Measurements from ENCODE around the gene SRGAP3. TPM values are rescaled to one million over a fixed set of nuclear protein-coding genes. Genes with fewer than 3 reads are reported as not detected.

Gene SRGAP3
- total RNA-seq, 8 experiments from 2014 or later: 24.3 to 77.7 (median 51.0) TPM

DNA sequence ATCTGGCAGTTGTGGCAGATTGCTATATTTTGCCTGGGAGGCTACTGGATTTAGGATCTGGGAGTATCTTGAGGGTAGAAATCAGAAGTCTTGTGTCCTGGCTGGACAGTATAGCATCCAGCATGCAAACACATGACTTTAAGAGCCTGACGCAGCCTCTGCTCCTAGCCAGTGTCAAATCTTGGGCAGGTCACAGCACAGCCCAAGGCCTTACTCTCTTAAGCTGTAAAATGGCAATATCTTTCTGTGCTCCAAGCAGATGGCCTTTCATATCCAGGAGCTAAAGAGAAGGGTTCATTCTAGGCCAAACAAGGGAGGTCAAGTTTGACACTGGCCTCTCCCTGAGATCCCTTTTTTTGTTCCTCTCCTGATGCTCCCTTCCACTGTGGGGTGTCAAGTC is 266.4 kb downstream of the SRGAP3 start:
- peaks cover under 1 to 11% of the 10 kb centered on the region in 2 donors for H3K4me1 ChIP-seq (replicated peaks in 1 of 2)
- no peak for ATAC-seq (replicated peaks in 6 of 8)
- H3K4me3 ChIP-seq: no peak overlapping the region
- in situ Hi-C loops (cut with MboI; ENCODE audit: low pct_unique_long_range_greater_than_20kb in 2 of 9, low sequenced_read_pairs in 9 of 9, unreplicated experiment in 9 of 9): loop anchor here in 6 of 9 experiments (5.0 to 25.0 kb wide), 5 partner anchors 82 to 329 kb away; no protein-coding TSS in a partner anchor
- WGBS, 10 experiments: 67 to 100% methylated on average over 1 of the region's 1 CpG; no CpG with 5 or more reads in 8 of the 10 experiments
- H3K27ac ChIP-seq: no peak overlapping the region

DNA sequence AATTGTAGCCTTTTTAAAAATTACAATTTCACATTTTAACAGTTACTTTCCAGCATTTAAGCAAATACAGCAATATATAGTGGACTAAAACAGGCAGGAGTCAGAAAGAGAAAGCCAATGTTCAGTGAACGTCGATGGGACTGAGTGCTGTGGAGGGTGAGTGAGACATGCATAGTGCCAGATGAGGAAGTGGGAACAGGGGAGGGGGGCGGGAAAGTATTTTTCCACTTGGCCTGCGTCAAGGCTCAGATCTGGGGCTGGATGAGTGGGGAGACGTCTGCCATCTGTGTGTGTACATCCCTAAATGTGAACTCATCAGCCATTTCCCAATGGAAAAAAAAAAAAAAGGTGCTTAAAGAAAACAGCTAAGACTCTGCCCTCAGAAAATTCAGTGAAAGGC is 266.9 kb downstream of the SRGAP3 start:
- 0 to 88% (median 61%) methylated on average over 1 to 5 of the region's 5 CpGs for WGBS, 10 experiments
- H3K4me1 ChIP-seq (replicated peaks in 1 of 2): peaks cover 0 to 10% of the 10 kb centered on the region in 2 donors
- in situ Hi-C loops (cut with MboI; ENCODE audit: low pct_unique_long_range_greater_than_20kb in 2 of 9, low sequenced_read_pairs in 9 of 9, unreplicated experiment in 9 of 9): loop anchor here in 6 of 9 experiments (5.0 to 25.0 kb wide), 5 partner anchors 82 to 330 kb away; no protein-coding TSS in a partner anchor
- H3K27ac ChIP-seq: no peak overlapping the region
- no peak for ATAC-seq (replicated peaks in 6 of 8)
- no peak overlapping the region for H3K4me3 ChIP-seq

DNA sequence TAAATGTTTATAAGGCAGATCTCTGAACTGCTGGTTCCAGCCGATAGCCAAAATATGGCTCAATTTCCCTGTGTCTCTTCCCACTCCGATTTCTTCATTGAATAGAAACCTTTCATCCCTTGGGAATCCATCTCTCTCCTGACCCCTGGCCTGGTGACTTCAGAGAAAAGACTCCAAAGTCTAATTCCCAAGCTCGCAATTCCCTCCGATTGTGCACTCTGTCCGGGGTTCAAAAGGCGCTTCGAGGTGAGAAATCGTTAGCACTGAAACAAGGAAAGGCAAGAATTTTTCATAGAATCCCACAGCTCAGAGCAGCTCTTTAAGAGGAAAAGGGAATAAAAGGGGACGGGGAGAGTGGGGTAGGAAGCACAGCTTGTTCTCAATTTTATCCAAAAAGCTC is 267.7 kb downstream of the SRGAP3 start:
- no peak overlapping the region for H3K27ac ChIP-seq
- in situ Hi-C loops (cut with MboI; ENCODE audit: low pct_unique_long_range_greater_than_20kb in 2 of 9, low sequenced_read_pairs in 9 of 9, unreplicated experiment in 9 of 9): loop anchor here in 6 of 9 experiments (5.0 to 25.0 kb wide), 5 partner anchors 83 to 331 kb away; no protein-coding TSS in a partner anchor
- 57 to 100% (median 90%) methylated on average over 1 to 9 of the region's 9 CpGs for WGBS, 10 experiments

GRCh38 chr3:8981296-8981695 is 268.1 kb downstream of the SRGAP3 start:
- Histone ChIP-seq H3K4me1 (replicated peaks in 1 of 2) (peaks cover 0 to 10% of the 10 kb centered on the region in 2 donors), H3K27ac (no peak overlapping the region), H3K4me3 (no peak overlapping the region)
- ATAC-seq (replicated peaks in 6 of 8): no peak
- WGBS, 10 experiments: 67 to 100% (median 96%) methylated on average over 1 to 5 of the region's 9 CpGs; no CpG with 5 or more reads in 1 of the 10 experiments
- in situ Hi-C loops (cut with MboI; ENCODE audit: low pct_unique_long_range_greater_than_20kb in 2 of 9, low sequenced_read_pairs in 9 of 9, unreplicated experiment in 9 of 9): loop anchor here in 6 of 9 experiments (5.0 to 25.0 kb wide), 5 partner anchors 84 to 331 kb away; no protein-coding TSS in a partner anchor

More for the DNA sequence above, 267.7 kb downstream of the SRGAP3 start:
- Histone ChIP-seq H3K4me1 (replicated peaks in 1 of 2) (peaks cover 0 to 10% of the 10 kb centered on the region in 2 donors), H3K4me3 (no peak overlapping the region)
- ATAC-seq (replicated peaks in 6 of 8): no peak

DNA sequence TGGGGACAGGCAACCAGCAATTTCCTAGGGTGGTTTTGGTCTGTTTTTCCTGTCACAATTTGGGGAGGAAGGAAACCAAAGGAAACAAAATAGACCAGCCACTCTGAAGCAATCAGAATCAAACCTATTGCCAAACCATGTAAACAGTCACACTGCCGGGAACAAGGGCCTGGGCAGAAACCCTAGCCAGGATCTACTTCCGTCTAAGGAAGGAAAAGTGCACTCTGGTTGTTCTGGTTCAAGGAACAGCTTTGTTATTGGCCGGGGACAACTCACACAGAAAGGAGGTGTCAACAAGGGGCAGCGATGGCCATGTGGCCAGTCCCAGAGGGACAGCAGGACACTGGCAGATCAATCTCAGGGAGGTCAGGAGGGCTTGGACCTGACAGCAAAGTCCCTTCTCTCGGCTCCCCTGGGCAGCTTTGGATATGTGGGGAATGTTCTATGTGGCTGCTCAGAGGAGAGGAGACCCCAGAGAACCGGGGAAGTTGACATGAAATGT is 268.6 kb downstream of the SRGAP3 start:
- Histone ChIP-seq H3K27ac (peak overlapping the region in 1 of 2 donors; percentile 3), H3K4me1 (replicated peaks in 1 of 2) (peaks cover 0 to 10% of the 10 kb centered on the region in 2 donors), H3K4me3 (no peak overlapping the region)
- WGBS, 10 experiments: 0 to 100% (median 62%) methylated on average over 1 to 5 of the region's 6 CpGs
- peak in 1 of 8 experiments; percentile 28 for ATAC-seq (replicated peaks in 6 of 8)
- in situ Hi-C loops (cut with MboI; ENCODE audit: low pct_unique_long_range_greater_than_20kb in 2 of 9, low sequenced_read_pairs in 9 of 9, unreplicated experiment in 9 of 9): loop anchor here in 6 of 9 experiments (5.0 to 25.0 kb wide), 5 partner anchors 84 to 331 kb away; no protein-coding TSS in a partner anchor

GRCh38 chr3:8979262-8979661 is 270.2 kb downstream of the SRGAP3 start:
- in situ Hi-C loops (cut with MboI; ENCODE audit: low pct_unique_long_range_greater_than_20kb in 2 of 9, low sequenced_read_pairs in 9 of 9, unreplicated experiment in 9 of 9): loop anchor here in 7 of 9 experiments (10.0 to 25.0 kb wide), 4 partner anchors 308 to 333 kb away; no protein-coding TSS in a partner anchor
- Histone ChIP-seq H3K4me1 (replicated peaks in 1 of 2) (peaks cover 0 to 17% of the 10 kb centered on the region in 2 donors), H3K27ac (no peak overlapping the region), H3K4me3 (no peak overlapping the region)
- WGBS, 10 experiments: 67 to 100% (median 92%) methylated on average over 1 of the region's 1 CpG; no CpG with 5 or more reads in 6 of the 10 experiments
- ATAC-seq (replicated peaks in 6 of 8): no peak

DNA sequence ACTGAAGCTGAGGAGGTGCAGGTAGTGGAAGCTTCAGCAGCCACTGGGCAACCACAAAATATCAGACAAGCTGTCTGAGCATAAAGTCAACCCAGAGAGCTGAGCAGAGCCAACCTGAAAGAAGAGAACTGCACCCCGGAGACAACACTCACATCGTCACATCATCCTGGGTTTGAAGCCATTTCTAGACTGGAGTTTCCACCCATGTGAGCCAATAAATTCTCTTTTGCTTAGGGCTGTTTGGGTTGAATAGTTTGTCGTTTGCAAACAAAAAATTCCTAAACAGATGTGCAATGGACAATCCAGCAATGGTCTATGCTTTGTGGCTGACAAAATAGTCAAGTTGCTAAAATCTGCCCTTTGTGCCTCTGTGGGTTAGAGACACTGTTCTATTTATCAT is 270.9 kb downstream of the SRGAP3 start:
- no peak overlapping the region for H3K4me3 ChIP-seq
- no peak for ATAC-seq (replicated peaks in 6 of 8)
- peaks cover 0 to 17% of the 10 kb centered on the region in 2 donors for H3K4me1 ChIP-seq (replicated peaks in 1 of 2)
- H3K27ac ChIP-seq: no peak overlapping the region
- WGBS, 10 experiments: 0 to 96% (median 83%) methylated on average over 1 to 3 of the region's 3 CpGs; no CpG with 5 or more reads in 3 of the 10 experiments
- in situ Hi-C loops (cut with MboI; ENCODE audit: low pct_unique_long_range_greater_than_20kb in 2 of 9, low sequenced_read_pairs in 9 of 9, unreplicated experiment in 9 of 9): loop anchor here in 7 of 9 experiments (10.0 to 25.0 kb wide), 4 partner anchors 309 to 334 kb away; no protein-coding TSS in a partner anchor

GRCh38 chr3:8976540-8977182 is 272.8 kb downstream of the SRGAP3 start:
- H3K27ac ChIP-seq: no peak overlapping the region
- 13 to 100% (median 73%) methylated on average over 1 to 6 of the region's 6 CpGs; no CpG with 5 or more reads in 3 of the 10 experiments for WGBS, 10 experiments
- in situ Hi-C loops (cut with MboI; ENCODE audit: low pct_unique_long_range_greater_than_20kb in 2 of 9, low sequenced_read_pairs in 9 of 9, unreplicated experiment in 9 of 9): loop anchor here in 7 of 9 experiments (10.0 to 25.0 kb wide), 4 partner anchors 311 to 336 kb away; no protein-coding TSS in a partner anchor

DNA sequence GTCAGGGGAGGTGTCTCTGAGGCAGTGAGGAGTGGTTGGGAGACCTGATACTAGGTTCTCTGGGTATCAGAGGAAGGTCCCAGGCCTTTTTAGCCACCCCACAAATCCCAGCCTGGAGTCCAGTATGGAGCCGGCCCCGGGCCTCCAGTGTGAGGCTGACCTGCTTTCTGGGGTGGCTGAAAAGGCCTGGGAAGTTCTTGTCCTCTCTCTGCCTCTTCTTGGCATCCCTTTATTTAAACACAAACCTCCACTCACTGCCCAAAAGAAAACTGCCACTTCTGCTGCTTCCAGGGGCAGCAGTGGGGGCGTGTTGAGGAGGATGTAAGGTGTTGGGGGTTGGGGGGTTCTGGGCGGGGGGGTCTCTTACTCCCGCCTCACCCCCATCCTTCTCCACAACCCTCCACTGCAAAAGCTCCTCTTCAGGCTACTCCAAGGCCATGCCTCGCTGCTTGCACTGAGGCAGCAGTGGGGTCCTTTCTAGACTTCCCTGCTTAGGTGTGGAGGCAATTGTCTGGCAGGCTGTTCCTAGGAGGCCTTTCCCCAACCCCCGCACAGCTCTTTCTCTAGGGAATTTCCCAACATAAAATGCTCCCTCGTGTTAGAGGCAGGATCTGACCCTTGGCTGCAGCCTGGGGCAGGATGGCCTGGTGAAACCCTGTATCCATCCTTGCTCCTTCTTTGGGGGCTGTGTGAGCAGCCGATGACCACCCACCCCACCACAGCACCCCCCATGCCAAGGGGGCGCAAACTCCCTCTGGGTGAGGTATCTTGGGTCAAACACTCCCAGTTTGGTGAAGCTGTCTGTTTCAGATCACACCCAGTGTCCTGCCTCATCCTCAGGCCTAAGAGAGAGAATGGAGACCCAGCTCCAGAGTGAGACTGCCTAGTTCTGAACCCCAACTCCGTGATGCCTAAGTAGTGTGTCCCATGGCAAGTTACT is 274.1 kb downstream of the SRGAP3 start:
- no peak overlapping the region for H3K4me3 ChIP-seq
- in situ Hi-C loops (cut with MboI; ENCODE audit: low pct_unique_long_range_greater_than_20kb in 2 of 9, low sequenced_read_pairs in 9 of 9, unreplicated experiment in 9 of 9): loop anchor here in 7 of 9 experiments (10.0 to 25.0 kb wide), 4 partner anchors 312 to 337 kb away; no protein-coding TSS in a partner anchor
- peaks cover 2 to 9% of the 10 kb centered on the region in 2 donors for H3K4me1 ChIP-seq (replicated peaks in 1 of 2)
- WGBS, 10 experiments: 48 to 80% (median 73%) methylated on average over 1 to 5 of the region's 11 CpGs; no CpG with 5 or more reads in 4 of the 10 experiments
- no peak overlapping the region for H3K27ac ChIP-seq
- peak in 4 of 8 experiments; percentile 10 to 19 (median 11) for ATAC-seq (replicated peaks in 6 of 8)

More at GRCh38 chr3:8976540-8977182, 272.8 kb downstream of the SRGAP3 start:
- Histone ChIP-seq H3K4me1 (replicated peaks in 1 of 2) (peaks cover 0 to 15% of the 10 kb centered on the region in 2 donors), H3K4me3 (no peak overlapping the region)
- ATAC-seq (replicated peaks in 6 of 8): no peak

DNA sequence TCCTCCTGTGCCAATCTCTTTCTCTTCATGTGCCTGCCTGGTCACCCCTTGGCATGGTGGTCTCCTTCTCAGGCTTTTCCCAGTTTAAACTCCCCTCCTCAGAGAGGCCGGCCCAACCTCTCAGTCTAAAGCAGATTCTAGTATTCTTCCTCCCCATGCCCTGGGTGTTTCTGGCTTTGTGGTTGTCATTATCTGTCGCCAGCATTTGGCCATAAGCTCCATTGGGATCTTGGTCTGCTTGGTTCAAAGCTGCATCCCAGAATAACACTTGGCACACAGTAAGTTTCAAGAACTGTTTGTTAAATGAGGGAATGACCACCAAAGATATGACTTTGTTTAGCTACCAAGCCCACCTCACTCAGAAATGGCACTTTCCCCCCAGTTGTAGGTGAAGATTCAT is 275.0 kb downstream of the SRGAP3 start:
- Histone ChIP-seq H3K27ac (no peak overlapping the region), H3K4me3 (no peak overlapping the region), H3K4me1 (replicated peaks in 1 of 2) (peaks cover 2 to 9% of the 10 kb centered on the region in 2 donors)
- ATAC-seq (replicated peaks in 6 of 8): no peak
- in situ Hi-C loops (cut with MboI; ENCODE audit: low pct_unique_long_range_greater_than_20kb in 2 of 9, low sequenced_read_pairs in 9 of 9, unreplicated experiment in 9 of 9): loop anchor here in 4 of 9 experiments (5.0 to 25.0 kb wide), 4 partner anchors 312 to 330 kb away; no protein-coding TSS in a partner anchor
- WGBS, 10 experiments: 25 to 100% (median 80%) methylated on average over 1 to 2 of the region's 2 CpGs; no CpG with 5 or more reads in 3 of the 10 experiments

- Histone ChIP-seq H3K4me1 (replicated peaks in 1 of 2) (peaks cover 2 to 9% of the 10 kb centered on the region in 2 donors), H3K4me3 (no peak overlapping the region), H3K27ac (no peak overlapping the region)
- in situ Hi-C loops (cut with MboI; ENCODE audit: low pct_unique_long_range_greater_than_20kb in 2 of 9, low sequenced_read_pairs in 9 of 9, unreplicated experiment in 9 of 9): loop anchor here in 4 of 9 experiments (5.0 to 25.0 kb wide), 4 partner anchors 310 to 332 kb away; no protein-coding TSS in a partner anchor
- 84 to 100% (median 100%) methylated on average over 1 to 2 of the region's 2 CpGs; no CpG with 5 or more reads in 4 of the 10 experiments for WGBS, 10 experiments
- ATAC-seq (replicated peaks in 6 of 8): peak in 4 of 8 experiments; percentile 18 to 82 (median 59)
These were observed 276.8 kb downstream of the SRGAP3 start for GRCh38 chr3:8972639-8973038.
